OCI-LY3 (cell line): ENCODE data around the gene RPRD2.

Experiments used
- H2AFZ ChIP-seq: fragments of 200-600, 300-600 bp; shearing (Covaris generic); 2 replicates; pipeline ENCODE4 v1.6.0; 2014; ENCODE audit warnings: antibody characterized with exemption, low read depth, low read length
- H3K27ac ChIP-seq: fragments of 200-600, 300-600 bp; sonication (generic); 2 replicates; pipeline ENCODE4 v1.5.1; 2014; ENCODE audit warnings: mild to moderate bottlenecking, low read length, moderate library complexity, mixed read lengths
- H3K27me3 ChIP-seq: fragments of 200-600, 300-600 bp; sonication (generic); 2 replicates; pipeline ENCODE4 v1.6.1; 2014; ENCODE audit warnings: low read depth, low read length, mixed read lengths
- H3K36me3 ChIP-seq: fragments of 200-600, 300-600 bp; sonication (generic); replicated peaks from 2 replicates; pipeline ENCODE3; 2014; ENCODE audit warnings: low read depth, low read length, mixed read lengths
- H3K4me1 ChIP-seq: fragments of 300-600, 200-600 bp; sonication (generic); 2 replicates; pipeline ENCODE4 v1.6.1; 2014; ENCODE audit warnings: low read length, mixed read lengths
- H3K4me2 ChIP-seq: fragments of 200-600, 300-600 bp; sonication (generic); 2 replicates; pipeline ENCODE4 v1.6.1; 2014; ENCODE audit warnings: low read length, mixed read lengths
- H3K4me3 ChIP-seq: fragments of 300-600, 200-600 bp; sonication (generic); 2 replicates; pipeline ENCODE4 v1.5.1; 2014; ENCODE audit warnings: antibody characterized with exemption, mild to moderate bottlenecking, low read length, moderate library complexity
- H3K79me2 ChIP-seq: fragments of 300-600, 200-600 bp; shearing (Covaris generic); 2 replicates; pipeline ENCODE4 v1.6.1; 2014; ENCODE audit warnings: mild to moderate bottlenecking, low read length, mixed read lengths
- H3K9ac ChIP-seq: fragments of 300-600, 200-600 bp; shearing (Covaris generic); 2 replicates; pipeline ENCODE4 v1.6.0; 2014; ENCODE audit warnings: mild to moderate bottlenecking, low read length, moderate library complexity
- H3K9me3 ChIP-seq: fragments of 200-600, 300-600 bp; shearing (Covaris generic); 2 replicates; pipeline ENCODE4 v1.6.1; 2014; ENCODE audit warnings: low read length, mixed read lengths; ENCODE audit not compliant: insufficient read depth
- H4K20me1 ChIP-seq: fragments of 200-600, 300-600 bp; sonication (generic); 2 replicates; pipeline ENCODE4 v1.6.1; 2016; ENCODE audit warnings: low read length, mixed read lengths; ENCODE audit not compliant: insufficient read depth
- EZH2phosphoT487 ChIP-seq: fragments of 200-600 bp; shearing (Covaris generic); IDR thresholded peaks from 2 replicates; pipeline ENCODE4 v1.6.1; 2018; ENCODE audit warnings: antibody characterized with exemption, mixed run types, low read depth
- TF ChIP-seq, protein P1 (sequence below): fragments of 200-600, 300-600 bp; sonication (generic); IDR thresholded peaks from 2 replicates; pipeline ENCODE4 v1.5.1; 2014; ENCODE audit warnings: antibody characterized with exemption, low read length, low read depth

RPRD2 gene

DNA sequence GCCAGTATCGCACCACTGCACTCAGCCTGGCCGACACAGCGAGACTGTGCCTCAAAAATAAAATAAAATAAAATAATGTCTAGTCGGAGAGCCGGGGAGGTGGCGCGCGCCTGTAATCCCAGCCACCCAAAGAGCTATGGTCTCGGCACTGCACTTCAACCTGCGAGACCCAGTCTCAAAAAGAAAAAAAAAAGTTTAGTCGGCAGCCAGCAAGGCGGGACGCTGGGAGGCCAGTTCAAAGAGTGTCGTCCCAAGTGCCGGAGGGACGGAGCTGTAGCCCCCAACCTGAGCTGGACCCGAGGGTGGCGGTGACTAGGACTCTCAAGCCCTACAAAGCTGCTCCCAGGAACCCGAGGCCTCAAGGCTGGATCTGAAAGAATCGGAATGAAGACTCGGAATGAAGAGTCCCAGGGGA, 151.0 kb downstream of the RPRD2 start:
- peaks cover 10% of the 10 kb centered on the region for H3K4me1 ChIP-seq

GRCh38 chr1:150515328-150516049, 151.5 kb downstream of the RPRD2 start, which contains the start of gene FALEC:
Gene FALEC, plus strand, starts transcription at chr1:150515752.
- Histone ChIP-seq H3K9me3 (no peaks in the 10 kb centered on the region), H3K27me3 (no peaks in the 10 kb centered on the region), H3K4me1 (peaks cover 10% of the 10 kb centered on the region)

More for the DNA sequence above, 151.0 kb downstream of the RPRD2 start:
- Histone ChIP-seq H3K27ac (no peak overlapping the region), H3K27me3 (no peaks in the 10 kb centered on the region), H3K36me3 (peaks cover 1% of the 10 kb centered on the region), H3K79me2 (no peaks in the 10 kb centered on the region), H4K20me1 (no peaks in the 10 kb centered on the region), H2AFZ (peak overlapping the region; percentile 62), H3K4me2 (peak overlapping the region; percentile 82), H3K4me3 (peak overlapping the region; percentile 80), H3K9me3 (no peaks in the 10 kb centered on the region), H3K9ac (peak overlapping the region; percentile 49)
- no peak for TF ChIP-seq EZH2phosphoT487
- TF ChIP-seq, protein P1, sequence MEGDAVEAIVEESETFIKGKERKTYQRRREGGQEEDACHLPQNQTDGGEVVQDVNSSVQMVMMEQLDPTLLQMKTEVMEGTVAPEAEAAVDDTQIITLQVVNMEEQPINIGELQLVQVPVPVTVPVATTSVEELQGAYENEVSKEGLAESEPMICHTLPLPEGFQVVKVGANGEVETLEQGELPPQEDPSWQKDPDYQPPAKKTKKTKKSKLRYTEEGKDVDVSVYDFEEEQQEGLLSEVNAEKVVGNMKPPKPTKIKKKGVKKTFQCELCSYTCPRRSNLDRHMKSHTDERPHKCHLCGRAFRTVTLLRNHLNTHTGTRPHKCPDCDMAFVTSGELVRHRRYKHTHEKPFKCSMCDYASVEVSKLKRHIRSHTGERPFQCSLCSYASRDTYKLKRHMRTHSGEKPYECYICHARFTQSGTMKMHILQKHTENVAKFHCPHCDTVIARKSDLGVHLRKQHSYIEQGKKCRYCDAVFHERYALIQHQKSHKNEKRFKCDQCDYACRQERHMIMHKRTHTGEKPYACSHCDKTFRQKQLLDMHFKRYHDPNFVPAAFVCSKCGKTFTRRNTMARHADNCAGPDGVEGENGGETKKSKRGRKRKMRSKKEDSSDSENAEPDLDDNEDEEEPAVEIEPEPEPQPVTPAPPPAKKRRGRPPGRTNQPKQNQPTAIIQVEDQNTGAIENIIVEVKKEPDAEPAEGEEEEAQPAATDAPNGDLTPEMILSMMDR, result no peak

GRCh38 chr1:150516050-150516591, 152.2 kb downstream of the RPRD2 start:
- Histone ChIP-seq H3K36me3 (no peaks in the 10 kb centered on the region), H3K4me1 (peaks cover 10% of the 10 kb centered on the region), H3K79me2 (no peaks in the 10 kb centered on the region), H3K9ac (peak overlapping the region; percentile 69), H4K20me1 (no peaks in the 10 kb centered on the region), H3K27me3 (no peaks in the 10 kb centered on the region), H3K9me3 (no peaks in the 10 kb centered on the region), H2AFZ (0 out of 2 replicates have a peak overlapping the region, but pooled peaks have one; percentile 35), H3K4me2 (peak overlapping the region; percentile 87), H3K4me3 (peak overlapping the region; percentile 80), H3K27ac (no peak overlapping the region)
- TF ChIP-seq, protein P1, result no peak
- TF ChIP-seq EZH2phosphoT487, result no peak

More at GRCh38 chr1:150515328-150516049, 151.5 kb downstream of the RPRD2 start, which contains the start of gene FALEC:
- H3K27ac ChIP-seq, result no peak within 1 kb of the TSS
- H3K9ac ChIP-seq, result peak within 1 kb of the TSS; percentile 69
- TF ChIP-seq EZH2phosphoT487, result no peak
- TF ChIP-seq, protein P1, result no peak
- peak within 1 kb of the TSS; percentile 65 for H2AFZ ChIP-seq
- H3K4me3 ChIP-seq, result peak within 1 kb of the TSS; percentile 80
- no peaks in the 10 kb centered on the region for H3K36me3 ChIP-seq
- no peaks in the 10 kb centered on the region for H3K79me2 ChIP-seq
- no peaks in the 10 kb centered on the region for H4K20me1 ChIP-seq
- peak within 1 kb of the TSS; percentile 87 for H3K4me2 ChIP-seq

- H3K9me3 ChIP-seq, result no peaks in the 10 kb centered on the region
- H2AFZ ChIP-seq, result 0 out of 2 replicates have a peak overlapping the region, but pooled peaks have one; percentile 35
- H3K9ac ChIP-seq, result peak overlapping the region; percentile 69
- no peak overlapping the region for H3K27ac ChIP-seq
- H3K36me3 ChIP-seq, result no peaks in the 10 kb centered on the region
- TF ChIP-seq, protein P1, result peak; percentile 47
- TF ChIP-seq EZH2phosphoT487, result no peak
- H3K79me2 ChIP-seq, result no peaks in the 10 kb centered on the region
- H4K20me1 ChIP-seq, result no peaks in the 10 kb centered on the region
- H3K27me3 ChIP-seq, result no peaks in the 10 kb centered on the region
- peak overlapping the region; percentile 80 for H3K4me3 ChIP-seq
- H3K4me1 ChIP-seq, result peaks cover 10% of the 10 kb centered on the region
- H3K4me2 ChIP-seq, result peak overlapping the region; percentile 87
Measured at GRCh38 chr1:150516616-150517015, 152.7 kb downstream of the RPRD2 start.
